NB4 (cell line): Measurements from ENCODE around the gene CTNNA3.

Experiments
- DNase-seq: peaks from one replicate; pipeline ENCODE4 v3.0.0; 2010; ENCODE audit warnings: low read depth
- H3K4me3 ChIP-seq: one replicate; pipeline ENCODE4 v1.5.1; 2011; ENCODE audit warnings: mild to moderate bottlenecking, low read depth, low read length, moderate library complexity
- MYC ChIP-seq: IDR thresholded peaks from 2 replicates; pipeline ENCODE4 v1.6.1; 2011; ENCODE audit warnings: low read depth, low read length
- POLR2A ChIP-seq: IDR thresholded peaks from 2 replicates; pipeline ENCODE4 v1.6.1; 2011; ENCODE audit warnings: mild to moderate bottlenecking; ENCODE audit not compliant: insufficient read length; ENCODE audit errors: extremely low read depth
- TF ChIP-seq, protein P1 (sequence below): IDR thresholded peaks from one replicate; pipeline ENCODE4 v1.5.1; 2012; ENCODE audit warnings: low read depth, low read length
- TF ChIP-seq, protein P2 (sequence below): IDR thresholded peaks from 2 replicates; pipeline ENCODE4 v1.6.1; 2011; ENCODE audit warnings: low read depth, low read length

CTNNA3 gene

DNA sequence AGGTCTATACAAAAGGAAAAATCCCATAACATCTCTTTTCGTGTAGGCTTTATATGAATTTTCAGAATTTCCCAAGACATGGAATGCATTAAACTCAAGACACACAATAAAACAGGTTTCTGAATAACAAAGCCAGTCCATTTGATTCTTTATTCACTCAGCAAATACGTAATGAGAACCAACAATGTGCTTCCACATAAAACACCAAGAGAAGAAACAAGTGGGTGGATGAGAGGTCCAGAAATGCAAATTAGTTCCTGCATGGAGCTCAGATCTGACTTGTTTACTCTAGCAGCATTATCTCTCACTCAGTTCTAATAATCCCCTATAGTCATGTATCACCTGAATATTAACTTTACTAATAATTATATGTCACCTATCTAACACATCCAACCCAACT is 520.6 kb downstream of the CTNNA3 start:
- TF ChIP-seq, protein P1, sequence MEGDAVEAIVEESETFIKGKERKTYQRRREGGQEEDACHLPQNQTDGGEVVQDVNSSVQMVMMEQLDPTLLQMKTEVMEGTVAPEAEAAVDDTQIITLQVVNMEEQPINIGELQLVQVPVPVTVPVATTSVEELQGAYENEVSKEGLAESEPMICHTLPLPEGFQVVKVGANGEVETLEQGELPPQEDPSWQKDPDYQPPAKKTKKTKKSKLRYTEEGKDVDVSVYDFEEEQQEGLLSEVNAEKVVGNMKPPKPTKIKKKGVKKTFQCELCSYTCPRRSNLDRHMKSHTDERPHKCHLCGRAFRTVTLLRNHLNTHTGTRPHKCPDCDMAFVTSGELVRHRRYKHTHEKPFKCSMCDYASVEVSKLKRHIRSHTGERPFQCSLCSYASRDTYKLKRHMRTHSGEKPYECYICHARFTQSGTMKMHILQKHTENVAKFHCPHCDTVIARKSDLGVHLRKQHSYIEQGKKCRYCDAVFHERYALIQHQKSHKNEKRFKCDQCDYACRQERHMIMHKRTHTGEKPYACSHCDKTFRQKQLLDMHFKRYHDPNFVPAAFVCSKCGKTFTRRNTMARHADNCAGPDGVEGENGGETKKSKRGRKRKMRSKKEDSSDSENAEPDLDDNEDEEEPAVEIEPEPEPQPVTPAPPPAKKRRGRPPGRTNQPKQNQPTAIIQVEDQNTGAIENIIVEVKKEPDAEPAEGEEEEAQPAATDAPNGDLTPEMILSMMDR = no peak
- DNase-seq = no peak
- H3K4me3 ChIP-seq = no peak overlapping the region

DNA sequence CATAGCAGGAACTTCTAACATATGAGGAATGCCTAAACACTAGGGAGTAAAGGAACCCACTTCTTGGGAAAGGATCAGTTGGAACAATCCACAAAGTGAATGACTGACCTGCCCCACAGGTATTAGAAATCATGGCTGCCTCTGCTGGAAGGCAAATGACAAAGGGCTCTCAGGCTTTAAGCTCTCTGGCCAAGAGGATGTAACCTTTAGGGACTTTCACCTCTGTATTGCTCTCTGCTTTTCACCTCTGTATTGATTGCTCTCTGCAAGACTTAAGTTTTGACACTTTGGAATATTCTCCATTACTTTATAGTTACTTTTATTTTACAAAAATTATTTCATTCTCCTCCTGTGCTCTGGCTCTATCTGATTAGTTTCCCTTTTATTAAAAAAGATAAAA is 522.2 kb downstream of the CTNNA3 start:
- no peak overlapping the region for H3K4me3 ChIP-seq
- TF ChIP-seq POLR2A = no peak
- TF ChIP-seq, protein P2, sequence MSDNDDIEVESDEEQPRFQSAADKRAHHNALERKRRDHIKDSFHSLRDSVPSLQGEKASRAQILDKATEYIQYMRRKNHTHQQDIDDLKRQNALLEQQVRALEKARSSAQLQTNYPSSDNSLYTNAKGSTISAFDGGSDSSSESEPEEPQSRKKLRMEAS = no peak
- TF ChIP-seq, protein P1 = no peak
- TF ChIP-seq MYC = no peak
- DNase-seq = no peak

DNA sequence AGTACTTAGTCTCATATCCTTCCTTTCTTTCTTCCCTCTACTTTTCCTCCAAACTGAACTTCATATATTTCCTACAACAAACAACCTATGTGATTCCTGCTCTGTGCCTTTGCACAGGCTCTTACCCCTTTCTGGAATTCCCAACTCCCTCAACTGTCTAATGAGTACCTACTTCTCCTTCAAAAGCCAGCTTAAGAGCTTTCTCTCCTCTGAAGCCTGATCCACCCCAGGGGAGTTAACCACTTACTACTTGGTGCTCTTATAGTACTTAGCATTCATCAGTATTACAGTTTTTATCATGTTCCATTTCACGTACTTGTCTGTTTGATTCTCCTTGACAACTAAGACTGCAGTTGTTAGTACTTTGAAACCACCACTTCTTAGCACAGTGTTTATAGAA is 524.0 kb downstream of the CTNNA3 start:
- DNase-seq = no peak
- no peak overlapping the region for H3K4me3 ChIP-seq
- TF ChIP-seq MYC = no peak
- TF ChIP-seq, protein P2 = no peak

DNA sequence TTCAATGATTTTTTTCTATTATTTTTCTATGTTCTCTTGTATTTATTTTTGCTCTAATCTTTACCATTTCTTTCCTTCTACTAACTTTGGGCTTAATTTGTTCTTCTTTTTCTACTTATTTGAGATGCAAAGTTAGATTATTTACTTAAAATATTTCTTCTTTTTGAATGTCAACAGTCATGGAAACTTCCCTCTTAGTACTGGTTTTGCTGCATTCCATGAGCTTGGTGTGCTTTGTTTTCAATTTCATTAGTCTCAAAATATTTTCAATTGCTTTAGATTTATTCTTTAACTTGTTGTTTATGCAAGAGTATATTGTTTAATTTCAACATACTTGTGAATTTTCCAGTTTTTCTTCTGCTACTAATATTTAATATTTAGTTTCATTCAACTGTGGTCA is 539.8 kb downstream of the CTNNA3 start:
- TF ChIP-seq, protein P1 = no peak
- TF ChIP-seq MYC = no peak
- TF ChIP-seq, protein P2 = no peak
- TF ChIP-seq POLR2A = no peak
- no peak for DNase-seq
- H3K4me3 ChIP-seq = no peak overlapping the region

DNA sequence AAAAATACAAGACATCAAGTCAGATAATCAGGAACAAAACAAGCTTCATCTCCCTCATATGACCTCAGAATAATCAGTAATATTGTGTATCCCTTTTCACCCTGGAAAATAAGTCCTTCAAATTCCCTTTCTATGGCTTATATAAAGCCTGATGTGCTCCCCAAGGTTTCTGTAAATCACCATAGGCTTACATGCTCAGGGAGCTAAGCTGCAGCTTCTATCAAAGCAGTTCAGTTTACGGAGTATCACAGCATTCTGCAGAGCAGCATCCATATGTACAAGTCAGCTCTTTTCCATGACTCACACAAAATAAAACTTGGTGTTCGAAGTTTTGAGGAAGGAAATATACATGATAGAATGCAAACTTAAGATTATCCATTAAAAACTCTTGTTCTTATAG is 544.5 kb downstream of the CTNNA3 start:
- TF ChIP-seq MYC (no peak), POLR2A (no peak)
- TF ChIP-seq, protein P1 = no peak
- TF ChIP-seq, protein P2 = no peak
- no peak overlapping the region for H3K4me3 ChIP-seq
- DNase-seq = no peak

DNA sequence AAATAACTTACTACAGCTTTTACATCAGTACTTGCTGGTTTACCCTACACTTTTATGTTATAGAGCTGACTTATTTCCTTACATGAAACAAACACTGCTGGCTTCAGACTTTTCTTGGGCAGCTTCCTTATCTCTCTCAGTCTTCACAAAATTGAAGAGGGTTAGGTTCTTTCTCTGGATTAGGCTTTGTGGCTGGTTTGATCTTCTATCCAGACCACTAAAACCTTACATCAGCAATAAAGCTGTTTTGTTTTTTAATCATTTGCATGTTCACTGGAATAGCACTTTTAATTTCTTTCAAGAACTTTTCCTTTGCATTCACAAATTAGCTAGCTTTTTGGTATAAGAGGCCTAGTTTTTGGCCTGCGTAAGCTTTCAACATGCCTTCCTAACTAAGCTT is 551.5 kb downstream of the CTNNA3 start:
- TF ChIP-seq MYC (no peak), POLR2A (no peak)
- TF ChIP-seq, protein P2 = no peak
- TF ChIP-seq, protein P1 = no peak
- no peak for DNase-seq
- H3K4me3 ChIP-seq = no peak overlapping the region
